ENCODE data around the gene TBC1D22A.

DNA sequence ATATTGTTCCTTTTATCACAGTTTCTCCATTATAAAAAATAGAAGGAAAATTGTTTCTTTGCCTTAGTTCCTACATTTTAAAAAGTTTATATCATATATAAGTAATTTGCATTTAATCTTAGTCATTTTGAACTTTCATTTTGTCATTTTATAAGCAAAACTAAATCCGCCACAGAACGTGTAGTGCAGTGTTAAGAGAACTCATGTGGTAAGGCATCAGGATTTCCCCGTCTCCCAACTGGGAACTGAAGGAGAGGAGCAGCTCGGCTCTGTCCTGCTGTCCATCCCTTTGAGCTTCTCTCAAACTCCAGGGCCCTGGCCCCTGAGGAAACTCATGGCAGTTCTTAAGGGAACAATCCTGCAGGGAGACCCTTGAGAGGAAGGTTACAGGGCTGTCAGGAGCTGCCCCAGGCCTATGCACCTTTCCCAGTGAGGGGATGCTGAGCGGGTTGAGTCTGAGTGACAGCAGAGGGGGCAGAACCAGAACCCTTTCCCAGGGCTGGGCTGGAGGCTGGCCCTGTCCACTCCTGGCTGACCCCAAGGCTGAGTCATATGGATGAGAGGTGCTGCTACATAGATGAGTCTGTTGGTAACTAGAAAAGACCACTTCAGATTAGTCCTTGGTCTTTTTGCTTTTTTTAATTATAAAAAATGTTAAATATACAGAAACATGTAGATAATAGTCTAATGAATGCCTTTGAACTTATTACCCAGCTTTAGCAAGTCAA, 333.1 kb downstream of the TBC1D22A start:
- TF ChIP-seq, protein P1, sequence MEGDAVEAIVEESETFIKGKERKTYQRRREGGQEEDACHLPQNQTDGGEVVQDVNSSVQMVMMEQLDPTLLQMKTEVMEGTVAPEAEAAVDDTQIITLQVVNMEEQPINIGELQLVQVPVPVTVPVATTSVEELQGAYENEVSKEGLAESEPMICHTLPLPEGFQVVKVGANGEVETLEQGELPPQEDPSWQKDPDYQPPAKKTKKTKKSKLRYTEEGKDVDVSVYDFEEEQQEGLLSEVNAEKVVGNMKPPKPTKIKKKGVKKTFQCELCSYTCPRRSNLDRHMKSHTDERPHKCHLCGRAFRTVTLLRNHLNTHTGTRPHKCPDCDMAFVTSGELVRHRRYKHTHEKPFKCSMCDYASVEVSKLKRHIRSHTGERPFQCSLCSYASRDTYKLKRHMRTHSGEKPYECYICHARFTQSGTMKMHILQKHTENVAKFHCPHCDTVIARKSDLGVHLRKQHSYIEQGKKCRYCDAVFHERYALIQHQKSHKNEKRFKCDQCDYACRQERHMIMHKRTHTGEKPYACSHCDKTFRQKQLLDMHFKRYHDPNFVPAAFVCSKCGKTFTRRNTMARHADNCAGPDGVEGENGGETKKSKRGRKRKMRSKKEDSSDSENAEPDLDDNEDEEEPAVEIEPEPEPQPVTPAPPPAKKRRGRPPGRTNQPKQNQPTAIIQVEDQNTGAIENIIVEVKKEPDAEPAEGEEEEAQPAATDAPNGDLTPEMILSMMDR (conservative IDR thresholded peaks at IDR 0.05; ENCODE audit: low read depth, low read length): no peak
- TF ChIP-seq EZH2 (IDR thresholded peaks at IDR 0.05; ENCODE audit: low read length, unreplicated experiment): no peak

All from PC-3 (cell line).